Measurements from ENCODE around the gene SHCBP1.
"Not testable (repeated sequence)": the region's sequence is repeated elsewhere in the genome, so short reads cannot be mapped to it uniquely, and the experiment has no call there.

Gene SHCBP1

GRCh38 chr16:46621006-46621933, at the start of gene SHCBP1:
TSS of gene SHCBP1 (minus strand) at chr16:46621379. CDS start at chr16:46621359, 20 bp downstream.
- peak; percentile 19 to 43 (median 30) for DNase-seq (ENCODE audit: low read depth in 3 of 3)

GRCh38 chr16:46662123-46662522, 40.9 kb upstream of the SHCBP1 start:
- no peak for DNase-seq (ENCODE audit: low read depth in 3 of 3)

- DNase-seq (ENCODE audit: low read depth in 3 of 3): no peak
Observed at GRCh38 chr16:46658925-46659324, 37.7 kb upstream of the SHCBP1 start.

- DNase-seq (ENCODE audit: low read depth in 3 of 3): no peak
Observed at GRCh38 chr16:46651305-46651704, 30.1 kb upstream of the SHCBP1 start.

GRCh38 chr16:46650254-46650623, 29.1 kb upstream of the SHCBP1 start:
- no peak for DNase-seq (ENCODE audit: low read depth in 3 of 3)

- no peak for DNase-seq (ENCODE audit: low read depth in 3 of 3)
Observed at GRCh38 chr16:46649588-46650253, 28.5 kb upstream of the SHCBP1 start.

DNA sequence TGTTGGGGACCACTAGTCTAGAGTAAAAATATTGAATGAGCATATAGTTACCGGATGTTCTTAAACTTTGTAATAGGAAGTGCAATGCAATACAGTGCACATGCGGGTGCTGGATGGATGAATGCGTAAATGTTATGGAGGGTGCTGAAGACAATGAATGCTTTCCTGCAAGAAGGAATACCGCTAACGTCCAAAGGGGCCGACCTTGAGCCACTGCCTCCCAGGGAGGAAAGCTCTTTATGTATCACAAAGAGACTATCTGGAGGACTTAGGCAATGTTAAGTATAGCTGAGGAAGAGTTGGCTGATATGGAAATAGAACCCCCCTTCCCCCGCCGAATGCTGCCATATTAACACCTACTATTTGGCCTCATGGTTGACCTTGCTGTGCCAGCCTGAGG, 27.5 kb upstream of the SHCBP1 start:
- no peak for DNase-seq (ENCODE audit: low read depth in 3 of 3)

DNA sequence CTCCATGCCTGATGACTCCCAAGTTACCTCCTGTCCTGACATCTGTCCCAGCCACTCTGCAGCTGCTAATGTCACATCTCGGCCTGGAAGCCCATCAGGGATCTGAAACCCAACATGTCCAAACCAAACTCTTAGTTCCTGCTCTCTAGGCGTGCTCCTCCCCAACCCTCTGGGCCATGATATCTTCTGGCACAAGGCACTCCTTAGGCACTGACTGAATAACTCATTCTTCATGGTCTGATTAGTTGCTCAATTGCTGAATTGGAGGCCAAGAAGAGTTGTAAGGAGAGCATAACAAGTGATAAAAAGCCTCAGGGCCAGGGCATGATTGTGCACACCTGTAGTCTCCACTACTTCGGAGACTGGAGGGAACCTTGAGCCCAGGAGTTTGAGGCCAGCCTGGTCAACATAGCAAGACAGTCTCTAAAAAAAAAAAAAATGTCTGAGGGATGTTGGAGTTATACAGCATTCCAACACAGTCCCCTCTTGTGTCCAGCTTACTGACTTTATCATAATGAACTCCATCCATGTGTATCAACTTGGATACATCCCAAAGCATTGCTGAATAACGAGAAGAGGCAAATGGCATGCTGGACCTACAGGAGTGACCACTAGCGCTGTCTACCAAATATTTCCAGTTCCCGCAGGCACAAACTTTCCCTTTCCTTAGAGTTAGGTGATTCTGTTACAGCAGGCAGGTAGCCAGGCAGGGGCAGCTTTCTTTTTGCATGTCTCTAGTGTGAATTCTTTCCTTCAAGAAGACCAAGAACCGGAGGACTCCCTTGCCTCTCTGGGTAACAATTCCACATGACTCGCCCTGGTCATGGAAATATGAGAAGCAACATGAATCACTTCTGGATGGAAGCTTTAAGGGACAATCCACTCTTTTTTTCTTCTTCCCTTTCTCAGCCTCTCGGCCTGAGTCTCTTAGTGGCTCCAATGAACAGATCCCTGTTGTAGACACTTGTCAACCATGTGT, 18.1 kb upstream of the SHCBP1 start:
- no peak for DNase-seq (ENCODE audit: low read depth in 3 of 3)

DNA sequence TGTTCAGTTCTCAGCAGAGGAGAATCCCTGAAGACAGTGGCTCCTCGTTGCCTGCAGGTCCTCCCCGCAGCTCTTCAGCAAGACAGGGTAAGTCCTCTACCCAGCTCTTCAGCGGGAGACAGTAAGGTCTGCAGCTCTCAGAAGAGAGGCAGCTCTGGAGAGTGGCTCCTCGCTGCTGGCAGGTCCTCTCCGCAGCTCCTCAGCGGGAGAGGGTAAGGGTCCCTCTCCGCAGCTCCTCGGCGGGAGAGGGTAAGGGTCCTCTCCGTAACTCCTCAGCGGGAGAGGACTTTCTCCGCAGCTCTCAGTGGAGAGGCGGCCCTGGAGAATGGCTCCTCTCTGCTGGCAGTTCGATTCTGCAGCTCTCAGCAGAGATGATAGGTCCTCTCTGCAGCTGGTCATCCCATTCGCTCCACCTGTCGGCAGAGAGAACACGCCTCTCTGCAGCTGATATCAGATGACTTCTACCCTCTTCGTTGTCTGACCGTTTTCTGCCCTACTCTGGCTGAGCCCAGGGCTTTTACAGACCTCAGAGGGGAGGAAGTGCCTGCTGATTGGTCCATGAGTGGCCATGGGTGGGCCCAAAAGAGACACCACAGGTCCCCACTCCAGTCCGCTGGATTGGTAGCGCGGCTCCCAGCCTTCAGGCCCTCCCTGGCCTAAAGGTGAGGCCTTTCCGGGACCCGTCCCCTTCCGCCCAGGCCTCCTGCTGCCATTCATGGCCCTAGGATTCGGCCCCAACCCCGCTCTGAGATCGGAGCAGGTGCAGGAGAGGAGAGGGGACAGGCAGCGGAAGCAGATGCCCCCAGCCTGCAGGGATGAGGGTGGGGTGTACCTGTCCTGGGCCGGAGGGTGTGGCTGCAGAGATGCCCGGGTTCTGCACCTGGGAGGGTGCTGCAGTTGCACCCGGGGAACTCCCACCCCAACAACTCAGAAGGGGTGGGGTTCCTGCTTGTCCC, 11.9 kb upstream of the SHCBP1 start:
- no peak for DNase-seq (ENCODE audit: low read depth in 3 of 3)

GRCh38 chr16:46629331-46630219, 8.4 kb upstream of the SHCBP1 start:
- no peak for DNase-seq (ENCODE audit: low read depth in 3 of 3)

GRCh38 chr16:46627746-46628145, 6.6 kb upstream of the SHCBP1 start:
- DNase-seq (ENCODE audit: low read depth in 3 of 3): no peak

GRCh38 chr16:46626681-46627080, 5.5 kb upstream of the SHCBP1 start:
- not testable (repeated sequence) for DNase-seq (ENCODE audit: low read depth in 3 of 3)

DNA sequence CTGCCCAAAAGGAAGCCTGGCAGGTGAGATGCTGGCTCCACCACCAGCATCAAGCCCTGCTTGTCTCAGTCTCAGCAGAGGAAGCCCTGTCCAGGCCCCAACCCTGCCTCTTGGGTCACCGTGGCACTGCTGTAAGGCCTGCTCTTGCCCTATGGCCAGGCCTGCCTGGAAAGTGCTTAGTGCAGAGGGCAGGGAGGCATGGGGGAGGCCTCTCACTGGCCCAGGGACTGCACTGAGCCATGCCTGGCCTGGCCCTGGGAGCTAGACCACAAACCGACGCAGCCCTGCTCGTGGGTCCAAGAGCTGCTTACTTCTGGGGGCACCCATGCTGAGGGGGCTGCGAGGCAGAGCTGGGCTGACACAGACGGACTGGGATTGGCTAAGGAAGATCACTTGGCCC, 3.7 kb upstream of the SHCBP1 start:
- not testable (repeated sequence) for DNase-seq (ENCODE audit: low read depth in 3 of 3)

- DNase-seq (ENCODE audit: low read depth in 3 of 3): not testable (repeated sequence)
Observed at GRCh38 chr16:46623707-46624106, 2.5 kb upstream of the SHCBP1 start.

DNA sequence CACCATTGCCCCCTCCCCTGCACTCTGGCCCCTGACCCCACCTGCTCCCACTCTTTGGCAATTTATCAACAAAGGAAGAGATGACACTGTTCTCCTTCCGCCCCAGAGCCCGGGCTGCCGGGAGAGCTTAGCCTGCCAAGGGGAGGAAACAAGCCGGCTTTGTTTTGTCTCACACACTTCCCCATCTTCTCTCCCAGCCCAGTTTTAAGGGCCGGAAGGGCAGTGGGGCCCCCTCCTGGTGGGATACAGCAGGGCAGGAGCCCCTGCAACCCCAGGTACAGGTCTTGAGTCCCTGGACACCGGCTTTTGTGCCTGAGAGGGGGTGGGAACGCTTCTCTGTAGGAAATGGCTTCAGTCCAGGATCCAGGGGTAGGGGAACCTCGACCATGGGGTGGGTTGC, 2.1 kb upstream of the SHCBP1 start:
- DNase-seq (ENCODE audit: low read depth in 3 of 3): not testable (repeated sequence)

- no peak for DNase-seq (ENCODE audit: low read depth in 3 of 3)
Observed at GRCh38 chr16:46621934-46622676, 926 bp upstream of the SHCBP1 start.

GRCh38 chr16:46620266-46621005, 743 bp downstream of the SHCBP1 start:
- DNase-seq (ENCODE audit: low read depth in 3 of 3): no peak

GRCh38 chr16:46618516-46618915, 2.7 kb downstream of the SHCBP1 start:
- DNase-seq (ENCODE audit: low read depth in 3 of 3): no peak
